Tibial nerve (tissue), 4 donors: ENCODE measurements around the gene KPNA4. TPM values are rescaled to one million over a fixed set of nuclear protein-coding genes. Genes with fewer than 3 reads are reported as not detected.
"Not testable (repeated sequence)": the region's sequence is repeated elsewhere in the genome, so short reads cannot be mapped to it uniquely, and the experiment has no call there.

ENCODE experiments used
- DNase-seq, 2 donors: peaks; one replicate each; pipeline ENCODE4 v3.0.0-alpha.2; 2019; ENCODE audit warnings: low spot score in 2 of 2
- H3K27ac ChIP-seq, 4 donors: fragments of 200-600 bp; sonication (generic) in 3 of 4; one replicate each; pipeline ENCODE4 v1.5.1; 2017 to 2019; ENCODE audit warnings: mild to moderate bottlenecking in 1 of 4
- H3K27me3 ChIP-seq, 2 donors: fragments of 200-600 bp; sonication (generic) in 1 of 2; one replicate each; pipeline versions ENCODE4 v1.5.1 to v1.6.0; 2017 to 2019
- H3K36me3 ChIP-seq, 3 donors: fragments of 200-600 bp; sonication (generic); one replicate each; pipeline ENCODE4 v1.5.1; 2018 to 2019
- H3K4me1 ChIP-seq, 4 donors: fragments of 200-600 bp; sonication (generic) in 3 of 4; one replicate each; pipeline ENCODE4 v1.5.1; 2017 to 2019
- H3K4me3 ChIP-seq, 4 donors: fragments of 200-600 bp; sonication (generic) in 3 of 4; one replicate each; pipeline ENCODE4 v1.5.1; 2017 to 2019; ENCODE audit warnings: mild to moderate bottlenecking in 1 of 4, moderate library complexity in 1 of 4
- H3K9me3 ChIP-seq, 4 donors: fragments of 200-600 bp; sonication (generic) in 3 of 4; one replicate each; pipeline ENCODE4 v1.5.1; 2017 to 2019
- CTCF ChIP-seq, 5 experiments: fragments of 200-600 bp in 3 of 5; fragments of 450-650 bp in 2 of 5; sonication (generic) in 3 of 5; IDR thresholded peaks; one replicate each; pipeline ENCODE4 v1.5.1; 2016 to 2019; ENCODE audit warnings: antibody characterized with exemption in 5 of 5, mild to moderate bottlenecking in 3 of 5, moderate library complexity in 2 of 5
- EP300 ChIP-seq, 2 donors: sonication (generic); formaldehyde crosslinking; IDR thresholded peaks; one replicate each; pipeline ENCODE4 v1.6.1; 2017; ENCODE audit warnings: antibody characterized with exemption in 2 of 2, mild to moderate bottlenecking in 1 of 2
- POLR2A ChIP-seq, 2 donors: fragments of 450-650 bp; IDR thresholded peaks; one replicate each; pipeline ENCODE4 v1.6.1; 2017; ENCODE audit warnings: antibody characterized with exemption in 2 of 2, mild to moderate bottlenecking in 2 of 2, moderate library complexity in 2 of 2
- WGBS, 2 donors: methylation state at CpG; one replicate each; pipeline ENCODE4 v1.1.5; 2018; 5-methylcytosine and 5-hydroxymethylcytosine counted together
- total RNA-seq, 4 donors: library from RNA; depleted of rRNA; stranded (reverse); fragments of >200 nt; gene quantifications; one replicate each; pipeline ENCODE4 v1.1.0, GENCODE V29; 2016

The KPNA4 gene
- total RNA-seq, 4 donors from 2014 or later: 27.0 to 32.4 (median 30.2) TPM

DNA sequence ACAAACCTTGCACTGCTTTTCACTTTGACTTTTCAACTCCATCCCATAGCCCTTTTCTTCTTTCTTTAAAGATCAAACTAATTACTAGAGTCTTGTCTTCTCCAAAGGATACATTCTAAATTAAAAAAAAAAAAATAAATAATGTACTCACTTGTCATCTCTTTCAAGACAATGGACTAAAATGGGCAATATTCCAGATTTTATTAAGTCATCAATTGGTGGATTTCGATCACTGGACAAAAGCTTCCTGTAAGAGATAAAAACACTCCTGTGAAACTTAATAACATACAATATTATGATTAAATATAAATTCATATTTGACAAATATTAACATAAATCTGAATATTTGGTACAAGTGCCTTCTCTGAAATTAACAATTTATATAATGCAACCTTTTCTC, 34.1 kb downstream of the KPNA4 start:
- H3K4me1 ChIP-seq: no peaks in the 10 kb centered on the region
- DNase-seq: no peak
- H3K36me3 ChIP-seq: peaks cover 0 to 84% (median 11%) of the 10 kb centered on the region in 3 donors
- no peak for TF ChIP-seq CTCF (IDR thresholded peaks at IDR 0.05)
- TF ChIP-seq POLR2A (IDR thresholded peaks at IDR 0.05): no peak
- no peak for TF ChIP-seq EP300 (IDR thresholded peaks at IDR 0.05)
- H3K9me3 ChIP-seq: no peaks in the 10 kb centered on the region
- H3K4me3 ChIP-seq: no peak overlapping the region
- H3K27ac ChIP-seq: no peak overlapping the region
- 50 to 53% methylated on average over 1 of the region's 1 CpG for WGBS, 2 donors
- H3K27me3 ChIP-seq: no peaks in the 10 kb centered on the region

GRCh38 chr3:160516391-160516790, 49.0 kb downstream of the KPNA4 start:
- not testable (repeated sequence) for DNase-seq, H3K4me1 ChIP-seq, H3K4me3 ChIP-seq, H3K9me3 ChIP-seq, H3K27me3 ChIP-seq, H3K27ac ChIP-seq
- peaks cover 3 to 87% (median 3%) of the 10 kb centered on the region in 3 donors for H3K36me3 ChIP-seq
- WGBS, 2 donors: 76 to 82% methylated on average over 2 of the region's 2 CpGs

DNA sequence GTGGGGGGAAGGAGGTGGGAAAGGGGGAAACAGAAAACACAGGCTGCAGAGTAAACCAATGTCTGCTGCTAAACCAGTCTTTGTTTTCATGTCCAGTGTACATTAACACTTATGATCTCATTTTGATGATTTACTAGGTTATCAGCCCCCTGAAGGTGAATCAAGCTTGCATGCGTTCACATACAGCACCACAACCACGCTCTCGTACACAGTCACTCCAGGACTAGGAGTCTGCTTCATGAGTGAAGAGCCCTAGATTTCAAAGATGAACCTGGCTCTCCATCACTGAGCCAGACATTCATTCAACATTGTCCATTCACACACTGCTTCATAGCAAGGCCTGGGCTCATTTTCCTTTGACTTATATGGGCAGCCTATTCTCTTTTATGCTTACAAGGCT, 64.0 kb downstream of the KPNA4 start:
- Histone ChIP-seq H3K27ac (no peak overlapping the region), H3K4me1 (no peaks in the 10 kb centered on the region), H3K36me3 (peaks cover 3 to 79% (median 12%) of the 10 kb centered on the region in 3 donors), H3K4me3 (no peak overlapping the region), H3K27me3 (no peaks in the 10 kb centered on the region), H3K9me3 (no peaks in the 10 kb centered on the region)
- DNase-seq: no peak
- 91 to 94% methylated on average over 3 of the region's 3 CpGs for WGBS, 2 donors
- TF ChIP-seq CTCF (IDR thresholded peaks at IDR 0.05) (no peak), EP300 (IDR thresholded peaks at IDR 0.05) (no peak), POLR2A (IDR thresholded peaks at IDR 0.05) (no peak)

GRCh38 chr3:160498202-160498601, 67.2 kb downstream of the KPNA4 start:
- TF ChIP-seq EP300 (IDR thresholded peaks at IDR 0.05): no peak
- no peak for TF ChIP-seq POLR2A (IDR thresholded peaks at IDR 0.05)
- no peak for TF ChIP-seq CTCF (IDR thresholded peaks at IDR 0.05)
- 96 to 100% methylated on average over 1 of the region's 1 CpG for WGBS, 2 donors
- Histone ChIP-seq H3K4me3 (no peak overlapping the region), H3K4me1 (no peaks in the 10 kb centered on the region), H3K27ac (no peak overlapping the region), H3K36me3 (peaks cover 3 to 56% (median 6%) of the 10 kb centered on the region in 3 donors), H3K27me3 (no peaks in the 10 kb centered on the region), H3K9me3 (no peaks in the 10 kb centered on the region)
- DNase-seq: no peak

DNA sequence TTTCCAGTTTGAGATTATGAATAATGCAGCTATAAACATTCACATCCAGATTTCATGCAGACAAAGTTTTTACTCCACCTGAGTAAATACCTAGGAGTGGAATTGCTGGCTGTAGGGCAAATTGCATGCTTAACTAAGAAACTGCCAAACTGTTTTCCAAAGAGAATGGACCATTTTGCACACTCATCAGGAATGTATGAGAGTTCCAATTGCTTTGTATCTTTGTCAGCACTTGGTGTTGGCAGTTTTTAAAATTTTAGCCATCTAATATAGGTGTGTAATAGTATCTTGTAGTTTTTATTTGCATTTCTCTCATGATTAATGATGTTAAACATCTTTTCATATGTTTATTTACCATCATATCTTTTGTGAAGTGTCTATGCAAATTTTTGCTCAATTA, 75.2 kb downstream of the KPNA4 start:
- no peaks in the 10 kb centered on the region for H3K9me3 ChIP-seq
- DNase-seq: no peak
- no peak for TF ChIP-seq CTCF (IDR thresholded peaks at IDR 0.05)
- no peak for TF ChIP-seq EP300 (IDR thresholded peaks at IDR 0.05)
- TF ChIP-seq POLR2A (IDR thresholded peaks at IDR 0.05): no peak
- no peak overlapping the region for H3K27ac ChIP-seq
- no peaks in the 10 kb centered on the region for H3K36me3 ChIP-seq
- no peaks in the 10 kb centered on the region for H3K4me1 ChIP-seq
- H3K27me3 ChIP-seq: no peaks in the 10 kb centered on the region
- no peak overlapping the region for H3K4me3 ChIP-seq

GRCh38 chr3:160486459-160486869, 78.9 kb downstream of the KPNA4 start:
- H3K27me3 ChIP-seq: no peaks in the 10 kb centered on the region
- no peak overlapping the region for H3K27ac ChIP-seq
- H3K9me3 ChIP-seq: no peaks in the 10 kb centered on the region
- H3K4me3 ChIP-seq: no peak overlapping the region
- TF ChIP-seq CTCF (IDR thresholded peaks at IDR 0.05) (peak; percentile 13 to 63 (median 45)), POLR2A (IDR thresholded peaks at IDR 0.05) (no peak), EP300 (IDR thresholded peaks at IDR 0.05) (no peak)
- H3K4me1 ChIP-seq: no peaks in the 10 kb centered on the region
- H3K36me3 ChIP-seq: no peaks in the 10 kb centered on the region
- DNase-seq: no peak
- 4 to 8% methylated on average over 2 of the region's 2 CpGs for WGBS, 2 donors
